ENCODE data around the gene ATG16L1. TPM values are rescaled to one million over a fixed set of nuclear protein-coding genes. Genes with fewer than 3 reads are reported as not detected.

The ATG16L1 gene
- total and polyA plus RNA-seq, 9 of the 15 experiments (the other 6 are each of a cell fraction or from before 2014, with no cell fraction given), result 6.4 to 21.3 (median 17.2) TPM

GRCh38 chr2:233217892-233218377 is 33.5 kb upstream of the ATG16L1 start (continued):
- TF ChIP-seq ZNF639 (CRISPR knock-in tag; conservative IDR thresholded peaks at IDR 0.05 in 1 of 2, IDR thresholded peaks at IDR 0.05 in 1 of 2), result peak in 1 of 2 experiments; percentile 89; a peak in 2 of 4 replicates
- TF ChIP-seq FOXK1 (CRISPR knock-in tag; IDR thresholded peaks at IDR 0.05; ENCODE audit: borderline replicate concordance), result no peak
- TF ChIP-seq POLR2G (IDR thresholded peaks at IDR 0.05; ENCODE audit: low read depth, low read length), result no peak
- no peak for TF ChIP-seq RNF219 (CRISPR knock-in tag; IDR thresholded peaks at IDR 0.05)
- TF ChIP-seq, protein P1, sequence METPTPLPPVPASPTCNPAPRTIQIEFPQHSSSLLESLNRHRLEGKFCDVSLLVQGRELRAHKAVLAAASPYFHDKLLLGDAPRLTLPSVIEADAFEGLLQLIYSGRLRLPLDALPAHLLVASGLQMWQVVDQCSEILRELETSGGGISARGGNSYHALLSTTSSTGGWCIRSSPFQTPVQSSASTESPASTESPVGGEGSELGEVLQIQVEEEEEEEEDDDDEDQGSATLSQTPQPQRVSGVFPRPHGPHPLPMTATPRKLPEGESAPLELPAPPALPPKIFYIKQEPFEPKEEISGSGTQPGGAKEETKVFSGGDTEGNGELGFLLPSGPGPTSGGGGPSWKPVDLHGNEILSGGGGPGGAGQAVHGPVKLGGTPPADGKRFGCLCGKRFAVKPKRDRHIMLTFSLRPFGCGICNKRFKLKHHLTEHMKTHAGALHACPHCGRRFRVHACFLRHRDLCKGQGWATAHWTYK (CRISPR knock-in tag; IDR thresholded peaks at IDR 0.05), result peak; percentile 65
- TF ChIP-seq, protein P2, sequence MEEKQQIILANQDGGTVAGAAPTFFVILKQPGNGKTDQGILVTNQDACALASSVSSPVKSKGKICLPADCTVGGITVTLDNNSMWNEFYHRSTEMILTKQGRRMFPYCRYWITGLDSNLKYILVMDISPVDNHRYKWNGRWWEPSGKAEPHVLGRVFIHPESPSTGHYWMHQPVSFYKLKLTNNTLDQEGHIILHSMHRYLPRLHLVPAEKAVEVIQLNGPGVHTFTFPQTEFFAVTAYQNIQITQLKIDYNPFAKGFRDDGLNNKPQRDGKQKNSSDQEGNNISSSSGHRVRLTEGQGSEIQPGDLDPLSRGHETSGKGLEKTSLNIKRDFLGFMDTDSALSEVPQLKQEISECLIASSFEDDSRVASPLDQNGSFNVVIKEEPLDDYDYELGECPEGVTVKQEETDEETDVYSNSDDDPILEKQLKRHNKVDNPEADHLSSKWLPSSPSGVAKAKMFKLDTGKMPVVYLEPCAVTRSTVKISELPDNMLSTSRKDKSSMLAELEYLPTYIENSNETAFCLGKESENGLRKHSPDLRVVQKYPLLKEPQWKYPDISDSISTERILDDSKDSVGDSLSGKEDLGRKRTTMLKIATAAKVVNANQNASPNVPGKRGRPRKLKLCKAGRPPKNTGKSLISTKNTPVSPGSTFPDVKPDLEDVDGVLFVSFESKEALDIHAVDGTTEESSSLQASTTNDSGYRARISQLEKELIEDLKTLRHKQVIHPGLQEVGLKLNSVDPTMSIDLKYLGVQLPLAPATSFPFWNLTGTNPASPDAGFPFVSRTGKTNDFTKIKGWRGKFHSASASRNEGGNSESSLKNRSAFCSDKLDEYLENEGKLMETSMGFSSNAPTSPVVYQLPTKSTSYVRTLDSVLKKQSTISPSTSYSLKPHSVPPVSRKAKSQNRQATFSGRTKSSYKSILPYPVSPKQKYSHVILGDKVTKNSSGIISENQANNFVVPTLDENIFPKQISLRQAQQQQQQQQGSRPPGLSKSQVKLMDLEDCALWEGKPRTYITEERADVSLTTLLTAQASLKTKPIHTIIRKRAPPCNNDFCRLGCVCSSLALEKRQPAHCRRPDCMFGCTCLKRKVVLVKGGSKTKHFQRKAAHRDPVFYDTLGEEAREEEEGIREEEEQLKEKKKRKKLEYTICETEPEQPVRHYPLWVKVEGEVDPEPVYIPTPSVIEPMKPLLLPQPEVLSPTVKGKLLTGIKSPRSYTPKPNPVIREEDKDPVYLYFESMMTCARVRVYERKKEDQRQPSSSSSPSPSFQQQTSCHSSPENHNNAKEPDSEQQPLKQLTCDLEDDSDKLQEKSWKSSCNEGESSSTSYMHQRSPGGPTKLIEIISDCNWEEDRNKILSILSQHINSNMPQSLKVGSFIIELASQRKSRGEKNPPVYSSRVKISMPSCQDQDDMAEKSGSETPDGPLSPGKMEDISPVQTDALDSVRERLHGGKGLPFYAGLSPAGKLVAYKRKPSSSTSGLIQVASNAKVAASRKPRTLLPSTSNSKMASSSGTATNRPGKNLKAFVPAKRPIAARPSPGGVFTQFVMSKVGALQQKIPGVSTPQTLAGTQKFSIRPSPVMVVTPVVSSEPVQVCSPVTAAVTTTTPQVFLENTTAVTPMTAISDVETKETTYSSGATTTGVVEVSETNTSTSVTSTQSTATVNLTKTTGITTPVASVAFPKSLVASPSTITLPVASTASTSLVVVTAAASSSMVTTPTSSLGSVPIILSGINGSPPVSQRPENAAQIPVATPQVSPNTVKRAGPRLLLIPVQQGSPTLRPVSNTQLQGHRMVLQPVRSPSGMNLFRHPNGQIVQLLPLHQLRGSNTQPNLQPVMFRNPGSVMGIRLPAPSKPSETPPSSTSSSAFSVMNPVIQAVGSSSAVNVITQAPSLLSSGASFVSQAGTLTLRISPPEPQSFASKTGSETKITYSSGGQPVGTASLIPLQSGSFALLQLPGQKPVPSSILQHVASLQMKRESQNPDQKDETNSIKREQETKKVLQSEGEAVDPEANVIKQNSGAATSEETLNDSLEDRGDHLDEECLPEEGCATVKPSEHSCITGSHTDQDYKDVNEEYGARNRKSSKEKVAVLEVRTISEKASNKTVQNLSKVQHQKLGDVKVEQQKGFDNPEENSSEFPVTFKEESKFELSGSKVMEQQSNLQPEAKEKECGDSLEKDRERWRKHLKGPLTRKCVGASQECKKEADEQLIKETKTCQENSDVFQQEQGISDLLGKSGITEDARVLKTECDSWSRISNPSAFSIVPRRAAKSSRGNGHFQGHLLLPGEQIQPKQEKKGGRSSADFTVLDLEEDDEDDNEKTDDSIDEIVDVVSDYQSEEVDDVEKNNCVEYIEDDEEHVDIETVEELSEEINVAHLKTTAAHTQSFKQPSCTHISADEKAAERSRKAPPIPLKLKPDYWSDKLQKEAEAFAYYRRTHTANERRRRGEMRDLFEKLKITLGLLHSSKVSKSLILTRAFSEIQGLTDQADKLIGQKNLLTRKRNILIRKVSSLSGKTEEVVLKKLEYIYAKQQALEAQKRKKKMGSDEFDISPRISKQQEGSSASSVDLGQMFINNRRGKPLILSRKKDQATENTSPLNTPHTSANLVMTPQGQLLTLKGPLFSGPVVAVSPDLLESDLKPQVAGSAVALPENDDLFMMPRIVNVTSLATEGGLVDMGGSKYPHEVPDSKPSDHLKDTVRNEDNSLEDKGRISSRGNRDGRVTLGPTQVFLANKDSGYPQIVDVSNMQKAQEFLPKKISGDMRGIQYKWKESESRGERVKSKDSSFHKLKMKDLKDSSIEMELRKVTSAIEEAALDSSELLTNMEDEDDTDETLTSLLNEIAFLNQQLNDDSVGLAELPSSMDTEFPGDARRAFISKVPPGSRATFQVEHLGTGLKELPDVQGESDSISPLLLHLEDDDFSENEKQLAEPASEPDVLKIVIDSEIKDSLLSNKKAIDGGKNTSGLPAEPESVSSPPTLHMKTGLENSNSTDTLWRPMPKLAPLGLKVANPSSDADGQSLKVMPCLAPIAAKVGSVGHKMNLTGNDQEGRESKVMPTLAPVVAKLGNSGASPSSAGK (IDR thresholded peaks at IDR 0.05), result peak; percentile 66

All from K562 (cell line).